ENCODE measurements around the gene EDN2.

The EDN2 gene

GRCh38 chr1:41500378-41500777 is 15.9 kb upstream of the EDN2 start:
- TF ChIP-seq, protein P1, sequence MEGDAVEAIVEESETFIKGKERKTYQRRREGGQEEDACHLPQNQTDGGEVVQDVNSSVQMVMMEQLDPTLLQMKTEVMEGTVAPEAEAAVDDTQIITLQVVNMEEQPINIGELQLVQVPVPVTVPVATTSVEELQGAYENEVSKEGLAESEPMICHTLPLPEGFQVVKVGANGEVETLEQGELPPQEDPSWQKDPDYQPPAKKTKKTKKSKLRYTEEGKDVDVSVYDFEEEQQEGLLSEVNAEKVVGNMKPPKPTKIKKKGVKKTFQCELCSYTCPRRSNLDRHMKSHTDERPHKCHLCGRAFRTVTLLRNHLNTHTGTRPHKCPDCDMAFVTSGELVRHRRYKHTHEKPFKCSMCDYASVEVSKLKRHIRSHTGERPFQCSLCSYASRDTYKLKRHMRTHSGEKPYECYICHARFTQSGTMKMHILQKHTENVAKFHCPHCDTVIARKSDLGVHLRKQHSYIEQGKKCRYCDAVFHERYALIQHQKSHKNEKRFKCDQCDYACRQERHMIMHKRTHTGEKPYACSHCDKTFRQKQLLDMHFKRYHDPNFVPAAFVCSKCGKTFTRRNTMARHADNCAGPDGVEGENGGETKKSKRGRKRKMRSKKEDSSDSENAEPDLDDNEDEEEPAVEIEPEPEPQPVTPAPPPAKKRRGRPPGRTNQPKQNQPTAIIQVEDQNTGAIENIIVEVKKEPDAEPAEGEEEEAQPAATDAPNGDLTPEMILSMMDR (IDR thresholded peaks at IDR 0.05; ENCODE audit: low read length, missing control alignments): no peak
- no peak for DNase-seq (ENCODE audit: low read depth)
- H3K4me3 ChIP-seq (replicated peaks; ENCODE audit: low read depth, low read length): no peak overlapping the region

- DNase-seq (ENCODE audit: low read depth): no peak
- TF ChIP-seq, protein P1 (IDR thresholded peaks at IDR 0.05; ENCODE audit: low read length, missing control alignments): no peak
- H3K4me3 ChIP-seq (replicated peaks; ENCODE audit: low read depth, low read length): no peak overlapping the region
Measured at GRCh38 chr1:41499591-41499990, 15.1 kb upstream of the EDN2 start.

DNA sequence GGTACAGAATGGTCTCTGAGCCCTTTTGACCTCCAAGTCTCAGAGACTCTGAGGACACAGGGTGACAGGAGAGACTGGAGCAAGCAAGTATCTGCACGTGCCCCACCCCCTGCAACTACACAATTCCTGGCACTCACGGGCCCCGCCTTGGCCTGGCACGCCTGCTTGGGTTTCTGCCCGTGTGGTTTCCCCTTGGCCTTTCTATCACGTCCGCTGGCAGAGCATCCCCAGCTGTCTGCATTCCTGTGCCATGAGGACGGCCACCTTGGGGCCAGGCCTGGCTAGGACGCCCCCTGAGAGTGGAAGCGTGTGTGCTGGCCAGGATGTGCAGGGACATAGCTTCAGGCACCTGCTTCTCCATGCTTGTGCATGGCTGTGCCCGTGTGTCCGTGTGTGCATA is 14.3 kb upstream of the EDN2 start:
- peak; percentile 46 for DNase-seq (ENCODE audit: low read depth)
- TF ChIP-seq, protein P1 (IDR thresholded peaks at IDR 0.05; ENCODE audit: low read length, missing control alignments): no peak
- H3K4me3 ChIP-seq (replicated peaks; ENCODE audit: low read depth, low read length): no peak overlapping the region

DNA sequence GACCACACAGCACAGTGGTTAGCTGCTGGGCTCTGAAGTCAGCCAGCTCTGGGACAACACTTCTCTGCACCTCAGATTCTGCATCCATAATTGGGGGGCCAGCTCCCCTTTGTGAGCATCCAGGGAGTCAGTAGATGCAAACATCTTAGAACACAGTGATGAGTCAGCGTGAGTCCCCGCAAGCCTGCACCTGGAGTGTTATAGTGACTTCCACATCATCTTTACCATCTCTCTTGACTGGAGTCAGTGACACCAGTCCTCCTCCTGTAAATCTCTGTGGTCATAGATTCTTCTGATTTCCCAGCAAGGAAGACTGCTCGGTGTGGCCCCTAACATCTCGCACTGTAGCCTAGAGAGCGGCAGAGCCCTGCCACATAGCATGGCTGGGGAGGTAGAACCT is 13.9 kb upstream of the EDN2 start:
- DNase-seq (ENCODE audit: low read depth): no peak
- TF ChIP-seq, protein P1 (IDR thresholded peaks at IDR 0.05; ENCODE audit: low read length, missing control alignments): no peak
- H3K4me3 ChIP-seq (replicated peaks; ENCODE audit: low read depth, low read length): no peak overlapping the region

GRCh38 chr1:41497461-41498030 is 13.1 kb upstream of the EDN2 start:
- H3K4me3 ChIP-seq (replicated peaks; ENCODE audit: low read depth, low read length): no peak overlapping the region
- TF ChIP-seq, protein P1 (IDR thresholded peaks at IDR 0.05; ENCODE audit: low read length, missing control alignments): no peak
- DNase-seq (ENCODE audit: low read depth): no peak

DNA sequence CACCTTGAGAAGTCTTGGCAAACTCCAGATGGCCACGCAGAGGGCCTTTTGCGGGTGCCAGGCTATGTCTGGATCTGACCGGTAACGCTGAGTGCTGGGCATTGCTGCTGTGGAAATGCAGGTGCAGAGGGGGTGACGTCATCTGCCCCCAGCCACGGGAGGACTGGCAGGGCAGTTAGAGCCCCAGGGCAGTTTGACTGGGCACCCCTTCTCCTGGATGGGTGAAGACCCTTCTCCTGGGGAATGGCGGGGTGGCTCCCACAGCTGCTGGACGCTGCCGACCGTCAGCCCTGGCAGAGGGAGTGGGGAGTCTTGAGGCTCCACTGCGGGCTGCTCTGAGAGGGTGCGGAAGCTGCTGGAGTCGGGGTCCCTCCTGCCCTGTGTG is 12.6 kb upstream of the EDN2 start:
- no peak overlapping the region for H3K4me3 ChIP-seq (replicated peaks; ENCODE audit: low read depth, low read length)
- no peak for DNase-seq (ENCODE audit: low read depth)
- TF ChIP-seq, protein P1 (IDR thresholded peaks at IDR 0.05; ENCODE audit: low read length, missing control alignments): no peak
